Liver (tissue), 3 donors: ENCODE results near the gene KCNG3.

Experiments
- ATF3 ChIP-seq: IDR thresholded peaks from 2 replicates; pipeline ENCODE4 v1.6.1; 2016; ENCODE audit warnings: antibody characterized with exemption
- GABPA ChIP-seq, 2 donors: IDR thresholded peaks in 1 of 2; conservative IDR thresholded peaks in 1 of 2; 2 replicates each; pipeline ENCODE4 v1.6.1; 2016; ENCODE audit warnings: antibody characterized with exemption in 2 of 2, mild to moderate bottlenecking in 1 of 2, moderate library complexity in 1 of 2
- RAD21 ChIP-seq, 2 donors: IDR thresholded peaks; 2 replicates each; pipeline ENCODE4 v1.6.1; 2016; ENCODE audit warnings: antibody characterized with exemption in 2 of 2, mild to moderate bottlenecking in 2 of 2
- REST ChIP-seq: IDR thresholded peaks from 2 replicates; pipeline ENCODE4 v1.6.1; 2016; ENCODE audit warnings: antibody characterized with exemption, mild to moderate bottlenecking
- SP1 ChIP-seq: IDR thresholded peaks from 2 replicates; pipeline ENCODE4 v1.6.1; 2018; ENCODE audit warnings: antibody characterized with exemption, mild to moderate bottlenecking
- TAF1 ChIP-seq: conservative IDR thresholded peaks from 2 replicates; pipeline ENCODE4 v1.6.1; 2016; ENCODE audit warnings: antibody characterized with exemption, mild to moderate bottlenecking
- TF ChIP-seq, protein P1 (sequence below): fragments of 150-350 bp; IDR thresholded peaks from 2 replicates; pipeline ENCODE4 v1.5.1; 2017; ENCODE audit warnings: improper control_type of control experiment, low read depth, low read length; ENCODE audit not compliant: missing input control
- TF ChIP-seq, protein P2 (sequence below): IDR thresholded peaks from 2 replicates; pipeline ENCODE4 v1.6.1; 2016; ENCODE audit warnings: antibody characterized with exemption
- donor health status: healthy.
- donor health status: healthy.

- TF ChIP-seq, protein P1, sequence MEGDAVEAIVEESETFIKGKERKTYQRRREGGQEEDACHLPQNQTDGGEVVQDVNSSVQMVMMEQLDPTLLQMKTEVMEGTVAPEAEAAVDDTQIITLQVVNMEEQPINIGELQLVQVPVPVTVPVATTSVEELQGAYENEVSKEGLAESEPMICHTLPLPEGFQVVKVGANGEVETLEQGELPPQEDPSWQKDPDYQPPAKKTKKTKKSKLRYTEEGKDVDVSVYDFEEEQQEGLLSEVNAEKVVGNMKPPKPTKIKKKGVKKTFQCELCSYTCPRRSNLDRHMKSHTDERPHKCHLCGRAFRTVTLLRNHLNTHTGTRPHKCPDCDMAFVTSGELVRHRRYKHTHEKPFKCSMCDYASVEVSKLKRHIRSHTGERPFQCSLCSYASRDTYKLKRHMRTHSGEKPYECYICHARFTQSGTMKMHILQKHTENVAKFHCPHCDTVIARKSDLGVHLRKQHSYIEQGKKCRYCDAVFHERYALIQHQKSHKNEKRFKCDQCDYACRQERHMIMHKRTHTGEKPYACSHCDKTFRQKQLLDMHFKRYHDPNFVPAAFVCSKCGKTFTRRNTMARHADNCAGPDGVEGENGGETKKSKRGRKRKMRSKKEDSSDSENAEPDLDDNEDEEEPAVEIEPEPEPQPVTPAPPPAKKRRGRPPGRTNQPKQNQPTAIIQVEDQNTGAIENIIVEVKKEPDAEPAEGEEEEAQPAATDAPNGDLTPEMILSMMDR, result no peak
- TF ChIP-seq TAF1 (no peak), ATF3 (no peak), RAD21 (IDR thresholded peaks at IDR 0.05) (no peak), SP1 (no peak), REST (no peak), GABPA (IDR thresholded peaks at IDR 0.05 in 1 of 2, conservative IDR thresholded peaks at IDR 0.05 in 1 of 2) (no peak)
- TF ChIP-seq, protein P2, sequence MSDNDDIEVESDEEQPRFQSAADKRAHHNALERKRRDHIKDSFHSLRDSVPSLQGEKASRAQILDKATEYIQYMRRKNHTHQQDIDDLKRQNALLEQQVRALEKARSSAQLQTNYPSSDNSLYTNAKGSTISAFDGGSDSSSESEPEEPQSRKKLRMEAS, result no peak
Measured at GRCh38 chr2:42519624-42520023, 25.8 kb upstream of the KCNG3 start.
